ENCODE measurements around the gene SLC45A1.

Gene SLC45A1

GRCh38 chr1:8317647-8318381 is at the start of gene SLC45A1:
TSS of gene SLC45A1 (plus strand) at chr1:8318114. CDS start at chr1:8324330, 6,216 bp downstream.
- Histone ChIP-seq H2AFZ (ENCODE audit: low read depth, low read length) (peak within 1 kb of the TSS; percentile 84; the same call in 1 of the 2 replicates), H3K9ac (ENCODE audit: low read length) (peak within 1 kb of the TSS; percentile 49), H4K20me1 (ENCODE audit: insufficient read depth, low read length) (no peaks in the 10 kb centered on the region), H3K4me1 (ENCODE audit: low read length) (peaks cover 11% of the 10 kb centered on the region), H3K27ac (ENCODE audit: low read length) (no peak within 1 kb of the TSS), H3K79me2 (ENCODE audit: low read length) (no peaks in the 10 kb centered on the region), H3K4me2 (ENCODE audit: low read length) (peak within 1 kb of the TSS; percentile 93), H3K36me3 (replicated peaks; ENCODE audit: low read depth, low read length) (no peaks in the 10 kb centered on the region), H3K4me3 (ENCODE audit: low read length) (peak within 1 kb of the TSS; percentile 91), H3K9me3 (ENCODE audit: insufficient read depth, low read length) (no peaks in the 10 kb centered on the region), H3K27me3 (ENCODE audit: low read depth, low read length) (no peaks in the 10 kb centered on the region)
- TF ChIP-seq CTCF (IDR thresholded peaks at IDR 0.05; ENCODE audit: low read depth, low read length): no peak
- TF ChIP-seq EZH2phosphoT487 (IDR thresholded peaks at IDR 0.05; ENCODE audit: low read depth): no peak

- no peaks in the 10 kb centered on the region for H3K9me3 ChIP-seq (ENCODE audit: insufficient read depth, low read length)
- no peaks in the 10 kb centered on the region for H3K4me1 ChIP-seq (ENCODE audit: low read length)
- no peaks in the 10 kb centered on the region for H4K20me1 ChIP-seq (ENCODE audit: insufficient read depth, low read length)
- no peak for TF ChIP-seq EZH2phosphoT487 (IDR thresholded peaks at IDR 0.05; ENCODE audit: low read depth)
- TF ChIP-seq CTCF (IDR thresholded peaks at IDR 0.05; ENCODE audit: low read depth, low read length): no peak
- no peak overlapping the region for H3K9ac ChIP-seq (ENCODE audit: low read length)
- H3K27ac ChIP-seq (ENCODE audit: low read length): no peak overlapping the region
- H3K79me2 ChIP-seq (ENCODE audit: low read length): no peaks in the 10 kb centered on the region
- no peaks in the 10 kb centered on the region for H3K36me3 ChIP-seq (replicated peaks; ENCODE audit: low read depth, low read length)
- no peaks in the 10 kb centered on the region for H3K27me3 ChIP-seq (ENCODE audit: low read depth, low read length)
- no peak overlapping the region for H2AFZ ChIP-seq (ENCODE audit: low read depth, low read length)
- H3K4me2 ChIP-seq (ENCODE audit: low read length): no peak overlapping the region
- no peak overlapping the region for H3K4me3 ChIP-seq (ENCODE audit: low read length)
Measured at GRCh38 chr1:8273036-8273435, 44.9 kb upstream of the SLC45A1 start.

GRCh38 chr1:8274352-8274751 is 43.6 kb upstream of the SLC45A1 start:
- H3K27ac ChIP-seq (ENCODE audit: low read length): no peak overlapping the region
- no peak for TF ChIP-seq CTCF (IDR thresholded peaks at IDR 0.05; ENCODE audit: low read depth, low read length)
- no peak for TF ChIP-seq EZH2phosphoT487 (IDR thresholded peaks at IDR 0.05; ENCODE audit: low read depth)

GRCh38 chr1:8276173-8276914 is 41.6 kb upstream of the SLC45A1 start:
- H2AFZ ChIP-seq (ENCODE audit: low read depth, low read length): no peak overlapping the region

More at GRCh38 chr1:8274352-8274751, 43.6 kb upstream of the SLC45A1 start:
- no peak overlapping the region for H3K4me3 ChIP-seq (ENCODE audit: low read length)
- no peaks in the 10 kb centered on the region for H4K20me1 ChIP-seq (ENCODE audit: insufficient read depth, low read length)
- H3K79me2 ChIP-seq (ENCODE audit: low read length): no peaks in the 10 kb centered on the region
- H3K36me3 ChIP-seq (replicated peaks; ENCODE audit: low read depth, low read length): no peaks in the 10 kb centered on the region
- no peak overlapping the region for H3K4me2 ChIP-seq (ENCODE audit: low read length)
- H3K9ac ChIP-seq (ENCODE audit: low read length): no peak overlapping the region
- H3K4me1 ChIP-seq (ENCODE audit: low read length): no peaks in the 10 kb centered on the region
- no peak overlapping the region for H2AFZ ChIP-seq (ENCODE audit: low read depth, low read length)
- no peaks in the 10 kb centered on the region for H3K9me3 ChIP-seq (ENCODE audit: insufficient read depth, low read length)
- no peaks in the 10 kb centered on the region for H3K27me3 ChIP-seq (ENCODE audit: low read depth, low read length)

More at GRCh38 chr1:8276173-8276914, 41.6 kb upstream of the SLC45A1 start:
- H3K9ac ChIP-seq (ENCODE audit: low read length): no peak overlapping the region
- H3K4me3 ChIP-seq (ENCODE audit: low read length): no peak overlapping the region
- H4K20me1 ChIP-seq (ENCODE audit: insufficient read depth, low read length): no peaks in the 10 kb centered on the region
- no peak overlapping the region for H3K27ac ChIP-seq (ENCODE audit: low read length)
- H3K79me2 ChIP-seq (ENCODE audit: low read length): no peaks in the 10 kb centered on the region
- H3K4me2 ChIP-seq (ENCODE audit: low read length): no peak overlapping the region
- no peak for TF ChIP-seq EZH2phosphoT487 (IDR thresholded peaks at IDR 0.05; ENCODE audit: low read depth)
- no peaks in the 10 kb centered on the region for H3K27me3 ChIP-seq (ENCODE audit: low read depth, low read length)
- H3K4me1 ChIP-seq (ENCODE audit: low read length): peaks cover 4% of the 10 kb centered on the region
- no peaks in the 10 kb centered on the region for H3K9me3 ChIP-seq (ENCODE audit: insufficient read depth, low read length)
- H3K36me3 ChIP-seq (replicated peaks; ENCODE audit: low read depth, low read length): peaks cover 3% of the 10 kb centered on the region
